ENCODE results near the gene GJD4.

GRCh38 chr10:35570397-35570796 lies 34.7 kb upstream of the GJD4 start:
- TF ChIP-seq ZFP3 (CRISPR knock-in tag; IDR thresholded peaks at IDR 0.05) (no peak), CSDC2 (CRISPR knock-in tag; IDR thresholded peaks at IDR 0.05) (no peak), BACH2 (CRISPR knock-in tag; IDR thresholded peaks at IDR 0.05; ENCODE audit: borderline replicate concordance) (no peak), RARB (CRISPR knock-in tag; IDR thresholded peaks at IDR 0.05) (no peak), ZFP30 (CRISPR knock-in tag; IDR thresholded peaks at IDR 0.05) (no peak), ZC3H10 (CRISPR knock-in tag; IDR thresholded peaks at IDR 0.05) (no peak), TOX (CRISPR knock-in tag; IDR thresholded peaks at IDR 0.05; ENCODE audit: borderline replicate concordance) (no peak), ZNF565 (CRISPR knock-in tag; conservative IDR thresholded peaks at IDR 0.05; ENCODE audit: low read depth) (no peak), ESRRG (CRISPR knock-in tag; IDR thresholded peaks at IDR 0.05) (no peak), OSR1 (CRISPR knock-in tag; IDR thresholded peaks at IDR 0.05) (no peak), PPARA (CRISPR knock-in tag; IDR thresholded peaks at IDR 0.05; ENCODE audit: borderline replicate concordance) (no peak)
- TF ChIP-seq, protein P1, sequence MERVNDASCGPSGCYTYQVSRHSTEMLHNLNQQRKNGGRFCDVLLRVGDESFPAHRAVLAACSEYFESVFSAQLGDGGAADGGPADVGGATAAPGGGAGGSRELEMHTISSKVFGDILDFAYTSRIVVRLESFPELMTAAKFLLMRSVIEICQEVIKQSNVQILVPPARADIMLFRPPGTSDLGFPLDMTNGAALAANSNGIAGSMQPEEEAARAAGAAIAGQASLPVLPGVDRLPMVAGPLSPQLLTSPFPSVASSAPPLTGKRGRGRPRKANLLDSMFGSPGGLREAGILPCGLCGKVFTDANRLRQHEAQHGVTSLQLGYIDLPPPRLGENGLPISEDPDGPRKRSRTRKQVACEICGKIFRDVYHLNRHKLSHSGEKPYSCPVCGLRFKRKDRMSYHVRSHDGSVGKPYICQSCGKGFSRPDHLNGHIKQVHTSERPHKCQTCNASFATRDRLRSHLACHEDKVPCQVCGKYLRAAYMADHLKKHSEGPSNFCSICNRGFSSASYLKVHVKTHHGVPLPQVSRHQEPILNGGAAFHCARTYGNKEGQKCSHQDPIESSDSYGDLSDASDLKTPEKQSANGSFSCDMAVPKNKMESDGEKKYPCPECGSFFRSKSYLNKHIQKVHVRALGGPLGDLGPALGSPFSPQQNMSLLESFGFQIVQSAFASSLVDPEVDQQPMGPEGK (CRISPR knock-in tag; IDR thresholded peaks at IDR 0.05; ENCODE audit: borderline replicate concordance), result no peak
